HG02642 (cell line): ENCODE measurements around the gene ZMYM2.

ENCODE experiments used
- ATAC-seq: cut with Tn5 transposase; IDR thresholded peaks from one replicate; pipeline ENCODE4 v1.9.1; 2021; ENCODE audit warnings: mild to moderate bottlenecking; ENCODE audit not compliant: unreplicated experiment, poor library complexity

ZMYM2 gene

DNA sequence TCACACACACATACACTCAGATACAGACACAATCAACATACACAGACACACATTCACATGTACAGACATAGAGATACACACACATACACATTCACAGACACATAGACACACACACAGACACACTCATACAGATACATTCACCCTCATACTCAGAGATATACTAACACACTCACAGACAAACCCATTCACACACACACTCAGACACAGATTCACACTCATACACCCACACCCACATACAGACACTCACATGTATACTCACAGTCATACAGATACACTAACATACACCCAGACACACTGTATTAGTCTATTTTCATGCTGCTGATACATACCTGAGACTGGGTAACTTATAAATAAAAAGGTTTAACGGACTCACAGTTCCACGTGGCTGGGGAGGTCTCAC, 171.5 kb downstream of the ZMYM2 start:
- ATAC-seq, result no peak

DNA sequence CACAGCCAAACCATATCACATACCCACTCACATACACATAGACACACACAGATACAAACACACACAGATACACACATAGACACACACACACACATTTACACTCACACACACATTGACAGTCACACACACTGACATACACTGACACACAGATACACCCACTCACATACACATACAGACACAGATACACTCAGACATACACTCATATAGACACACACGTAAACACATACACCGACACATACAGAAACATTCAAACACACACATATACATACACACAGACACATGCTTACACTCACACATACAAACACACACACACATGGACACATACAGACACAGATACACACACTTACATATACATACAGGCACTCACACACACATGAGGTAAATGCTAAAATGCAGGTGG, 172.1 kb downstream of the ZMYM2 start:
- no peak for ATAC-seq

DNA sequence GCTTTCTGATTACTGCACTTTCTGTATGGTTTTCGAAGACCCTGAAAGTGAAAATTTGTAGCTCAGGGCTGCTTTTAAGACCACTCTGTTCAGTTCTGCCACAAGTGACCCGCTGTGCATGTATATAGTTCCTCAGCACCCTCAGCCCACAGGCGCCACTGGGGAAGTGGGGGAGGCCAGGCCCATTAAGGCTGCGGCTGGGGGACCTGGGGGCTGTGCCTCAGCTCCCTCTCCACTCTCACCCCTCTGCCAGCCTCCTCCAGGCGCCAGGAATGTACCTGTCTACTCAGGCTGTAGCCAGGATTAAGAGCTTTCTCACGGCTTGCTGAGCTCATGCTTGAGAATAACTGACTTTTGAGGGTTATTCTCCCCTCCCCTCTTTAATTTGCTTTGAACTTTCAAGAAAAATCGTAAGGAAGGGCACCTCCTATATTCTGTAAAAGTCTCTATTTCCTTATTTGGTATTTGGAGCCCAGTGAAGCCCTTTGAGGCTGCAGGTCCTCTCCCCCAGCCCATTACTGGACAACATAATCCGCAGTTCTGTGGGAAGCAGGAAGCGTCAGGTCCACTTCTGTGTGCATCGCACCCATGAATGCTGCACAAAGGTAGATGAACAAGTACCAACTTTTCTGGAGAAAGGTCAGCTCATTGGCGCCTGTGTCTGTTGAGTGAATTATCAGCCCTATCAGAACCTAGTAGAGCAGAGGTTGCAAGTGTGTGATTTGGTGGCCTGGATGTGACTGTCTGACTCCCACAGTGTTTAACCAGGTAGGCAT, 172.7 kb downstream of the ZMYM2 start:
- ATAC-seq, result no peak

DNA sequence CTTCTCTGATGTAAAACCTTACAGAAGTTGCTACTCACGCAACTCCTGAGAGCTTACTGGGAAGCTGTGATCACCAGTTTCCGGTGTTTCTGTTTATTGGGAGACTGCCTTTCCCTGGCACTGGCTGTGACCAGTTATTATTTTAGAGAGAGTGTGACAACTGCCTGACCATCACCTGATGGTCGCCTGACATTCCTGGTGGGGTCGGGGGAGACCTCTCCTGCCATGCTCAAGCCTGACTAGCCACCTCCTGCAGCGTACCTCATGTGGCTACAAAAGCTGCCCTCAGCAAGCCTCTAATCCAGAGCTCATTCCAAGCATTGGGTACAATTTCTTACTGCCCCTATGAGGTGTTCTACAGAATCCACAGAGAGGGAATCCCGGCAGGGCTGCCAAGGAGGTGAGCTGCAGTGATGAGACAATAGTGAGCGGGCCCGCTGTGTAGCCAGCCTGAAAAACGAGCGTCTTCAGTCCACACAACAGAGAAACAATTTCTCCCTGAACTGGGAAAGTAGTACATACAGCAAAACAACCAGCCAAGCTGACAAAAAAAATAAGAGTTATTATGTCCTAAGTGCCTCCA, 173.6 kb downstream of the ZMYM2 start:
- ATAC-seq, result no peak

DNA sequence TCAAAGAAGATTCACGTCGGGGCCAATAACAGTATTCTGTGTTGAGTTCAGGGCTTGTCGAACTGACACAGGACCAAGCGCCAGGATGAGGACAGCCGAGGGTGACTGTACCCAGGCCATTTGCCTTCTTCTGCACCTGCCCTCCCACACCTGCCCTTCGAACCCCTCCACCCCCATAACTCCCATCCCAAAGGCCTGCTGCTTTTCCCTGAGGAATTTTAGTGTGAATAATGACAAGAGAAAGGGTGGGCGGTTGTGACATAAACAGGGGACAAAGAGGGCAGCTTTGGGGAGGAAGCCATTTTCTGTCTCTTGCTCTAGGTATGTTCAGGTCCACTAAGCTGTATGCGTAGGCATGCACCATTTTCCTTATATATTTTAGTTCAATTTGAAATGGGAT, 176.2 kb downstream of the ZMYM2 start:
- no peak for ATAC-seq

DNA sequence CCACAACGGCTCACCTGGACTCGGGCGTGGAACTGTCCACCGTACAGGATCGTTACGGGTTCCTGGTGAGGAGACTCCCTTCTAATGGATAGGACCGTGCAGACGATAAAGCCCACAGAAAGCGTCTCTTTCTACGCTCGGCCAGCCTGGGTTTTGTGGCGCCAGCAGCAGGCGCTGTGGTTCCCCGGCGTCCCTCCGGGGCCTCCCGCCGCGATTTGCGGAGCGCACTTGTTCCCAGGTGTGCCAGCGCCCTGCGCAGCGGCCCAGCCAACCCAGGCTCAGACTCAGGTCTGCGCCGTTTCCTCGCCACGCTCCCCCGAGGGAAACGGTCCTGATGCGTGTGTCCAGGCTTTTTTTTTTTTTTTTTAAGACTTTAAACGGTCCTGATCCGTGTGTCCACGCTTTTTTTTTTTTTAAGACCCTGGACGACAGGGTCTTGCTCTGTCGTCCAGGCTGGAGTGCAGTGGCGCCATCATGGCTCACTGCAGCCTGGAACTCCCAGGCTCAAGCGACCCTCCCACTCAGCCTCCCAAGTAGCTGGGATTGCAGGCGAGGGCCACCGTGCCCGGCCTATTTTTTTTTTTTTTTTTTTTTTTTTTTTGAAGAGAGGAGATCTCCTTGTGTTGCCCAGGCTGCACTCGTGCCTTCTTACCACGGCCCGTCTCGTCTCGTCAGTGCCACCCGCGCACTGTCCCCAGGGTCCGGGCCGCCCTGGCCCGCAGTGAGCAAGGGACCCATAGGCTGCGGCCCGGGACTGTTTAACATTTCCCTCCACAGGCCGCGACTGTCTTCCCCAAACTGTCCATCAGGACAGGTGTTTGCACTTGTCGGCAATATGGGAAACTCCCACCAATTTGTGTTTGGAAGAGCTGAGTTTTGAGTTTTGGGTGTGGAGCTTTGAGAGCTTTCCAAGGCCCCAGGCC, 178.5 kb downstream of the ZMYM2 start:
- no peak for ATAC-seq

DNA sequence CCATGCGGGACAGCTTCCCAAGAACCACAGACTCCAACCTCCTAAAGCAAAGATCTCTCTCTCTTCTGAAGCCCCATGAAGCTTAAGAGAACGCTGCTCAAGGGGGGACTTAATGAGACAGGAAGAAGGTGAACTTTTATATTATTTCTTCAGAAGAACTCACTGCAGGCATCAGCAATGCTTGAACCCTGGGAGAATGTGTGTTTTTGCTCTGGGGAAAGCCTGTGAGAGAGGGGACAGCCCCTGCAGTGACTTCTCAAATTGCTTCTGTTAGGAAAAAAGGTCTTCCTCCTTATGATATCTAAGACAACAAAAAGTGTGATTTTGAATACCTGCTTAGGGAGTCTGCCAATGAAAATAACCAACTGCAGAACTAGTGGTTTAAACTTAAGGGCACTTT, 179.3 kb downstream of the ZMYM2 start:
- ATAC-seq, result no peak

DNA sequence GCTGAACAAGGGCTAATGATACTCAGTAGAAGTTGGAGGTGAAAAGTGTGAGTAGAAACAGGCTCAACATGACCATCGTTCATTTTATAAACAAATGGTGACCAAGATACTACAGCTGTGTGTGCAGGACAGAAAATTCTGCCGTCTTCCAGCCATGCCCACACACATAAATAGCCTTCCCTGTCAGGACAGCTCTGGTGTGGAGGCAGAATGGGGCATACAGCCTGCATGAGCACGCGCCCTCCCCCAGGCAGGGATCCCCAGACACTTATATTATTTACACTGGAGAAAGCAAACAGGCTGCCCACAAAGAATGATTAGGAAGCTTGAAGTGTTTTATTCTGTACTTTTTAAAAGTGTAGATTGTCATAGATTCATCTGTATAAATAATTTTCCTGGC, 182.0 kb downstream of the ZMYM2 start:
- ATAC-seq, result no peak
